Right ventricle myocardium superior (tissue), 1 donor: ENCODE results near the gene KRTAP1-3. TPM values are rescaled to one million over a fixed set of nuclear protein-coding genes. Genes with fewer than 3 reads are reported as not detected.
"Not testable (repeated sequence)": the region's sequence is repeated elsewhere in the genome, so short reads cannot be mapped to it uniquely, and the experiment has no call there.

ENCODE experiments used
- ATAC-seq: fragments of 200-7000 bp; cut with Tn5 transposase; one replicate; pipeline ENCODE4 v1.9.1; 2020; ENCODE audit warnings: mild to moderate bottlenecking; ENCODE audit not compliant: poor library complexity
- DNase-seq: peaks from one replicate; pipeline ENCODE4 v3.0.0-alpha.2; 2020
- intact Hi-C: fragments of 100-400 bp; cut with DNase I; formaldehyde crosslinking; loops from one replicate; pipeline ENCODE4 v1.11.2; 2022
- total RNA-seq: library from RNA; stranded (reverse); fragmentation: NEBNext Ultra II Directional; extraction: Animal tissue kit (Norgen Biotek cat#: 25700); gene quantifications from one replicate; pipeline ENCODE4 v1.2.1, GENCODE V29; 2021
- donor health status: DM: no; HTN: yes; CAD: no; lungs with severe emphysema.

The KRTAP1-3 gene
- total RNA-seq, 1 donor from 2014 or later: not detected

- intact Hi-C loops: no loop called here
- DNase-seq (no peak), ATAC-seq (no peak)
Measured at GRCh38 chr17:41057547-41057946, 22.9 kb upstream of the KRTAP1-3 start.

- DNase-seq, intact Hi-C loops, ATAC-seq: not testable (repeated sequence)
Measured at GRCh38 chr17:41055130-41055529, 20.5 kb upstream of the KRTAP1-3 start, which contains the start of gene KRTAP2-2. TSS of gene KRTAP2-2 (minus strand) at chr17:41055230. CDS start at chr17:41055211, 19 bp downstream.

GRCh38 chr17:41054556-41054955 lies 19.9 kb upstream of the KRTAP1-3 start:
- DNase-seq, intact Hi-C loops, ATAC-seq: not testable (repeated sequence)

- no peak for ATAC-seq
- DNase-seq: no peak
- intact Hi-C loops: no loop called here
Measured at GRCh38 chr17:41054025-41054424, 19.4 kb upstream of the KRTAP1-3 start.

GRCh38 chr17:41052566-41052965 lies 17.9 kb upstream of the KRTAP1-3 start:
- ATAC-seq (no peak), DNase-seq (no peak)
- intact Hi-C loops: no loop called here

- ATAC-seq (no peak), DNase-seq (no peak)
- intact Hi-C loops: no loop called here
Measured at GRCh38 chr17:41049110-41049509, 14.4 kb upstream of the KRTAP1-3 start.

- no peak for ATAC-seq
- DNase-seq: no peak
- intact Hi-C loops: no loop called here
Measured at GRCh38 chr17:41048441-41048840, 13.8 kb upstream of the KRTAP1-3 start.

- DNase-seq, intact Hi-C loops, ATAC-seq: not testable (repeated sequence)
Measured at GRCh38 chr17:41046735-41047465, 12.2 kb upstream of the KRTAP1-3 start, which contains the start of gene KRTAP2-1. TSS of gene KRTAP2-1 (minus strand) at chr17:41047316. CDS start at chr17:41047267, 49 bp downstream.

- no peak for ATAC-seq
Measured at GRCh38 chr17:41042953-41043352, 8.3 kb upstream of the KRTAP1-3 start.

GRCh38 chr17:41040783-41041571 lies 6.3 kb upstream of the KRTAP1-3 start, which contains the start of gene KRTAP1-1:
TSS of gene KRTAP1-1 (minus strand) at chr17:41041450. CDS start at chr17:41041397, 53 bp downstream.
- ATAC-seq, intact Hi-C loops, DNase-seq: not testable (repeated sequence)

More at GRCh38 chr17:41042953-41043352, 8.3 kb upstream of the KRTAP1-3 start:
- intact Hi-C loops: no loop called here
- no peak for DNase-seq

GRCh38 chr17:41037853-41038350 lies 3.2 kb upstream of the KRTAP1-3 start:
- intact Hi-C loops: no loop called here
- ATAC-seq (no peak), DNase-seq (no peak)

GRCh38 chr17:41029633-41030245 lies 4.9 kb downstream of the KRTAP1-3 start, which contains the start of gene KRTAP1-4:
TSS of gene KRTAP1-4 (minus strand) at chr17:41030195. CDS start at chr17:41030078, 117 bp downstream.
- DNase-seq: no peak
- intact Hi-C loops: no loop called here
- ATAC-seq: no peak

GRCh38 chr17:41026715-41027471 lies 7.8 kb downstream of the KRTAP1-3 start, which contains the start of gene KRTAP1-5:
TSS of gene KRTAP1-5 (minus strand) at chr17:41027208. CDS start at chr17:41027155, 53 bp downstream.
- ATAC-seq (no peak), DNase-seq (no peak)
- intact Hi-C loops: no loop called here

- intact Hi-C loops: no loop called here
- DNase-seq (no peak), ATAC-seq (no peak)
Measured at GRCh38 chr17:41024697-41025096, 10.0 kb downstream of the KRTAP1-3 start.

- intact Hi-C loops: no loop called here
- DNase-seq (no peak), ATAC-seq (no peak)
Measured at GRCh38 chr17:41020336-41020735, 14.3 kb downstream of the KRTAP1-3 start.

- intact Hi-C loops: no loop called here
- no peak for DNase-seq
- no peak for ATAC-seq
Measured at GRCh38 chr17:41019415-41019814, 15.3 kb downstream of the KRTAP1-3 start.

GRCh38 chr17:41018541-41018940 lies 16.1 kb downstream of the KRTAP1-3 start:
- DNase-seq (no peak), ATAC-seq (no peak)
- intact Hi-C loops: no loop called here
